Dermis blood vessel endothelial cell (primary cell): ENCODE measurements around the gene HLA-G. TPM values are rescaled to one million over a fixed set of nuclear protein-coding genes. Genes with fewer than 3 reads are reported as not detected.
A peak's percentile ranks its signal among the peaks of the same experiment; 100 is the strongest.
"Not testable (repeated sequence)": the region's sequence is repeated elsewhere in the genome, so short reads cannot be mapped to it uniquely, and the experiment has no call there.

Experiments used
- DNase-seq: peaks from one replicate; pipeline ENCODE4 v3.0.0; 2010
- total RNA-seq: library from RNA; depleted of rRNA; stranded (reverse); fragments of >200 nt; gene quantifications from 2 replicates; pipeline ENCODE4 v1.2.3, GENCODE V29; 2014

Gene HLA-G
- not detected in 2 replicates for total RNA-seq

GRCh38 chr6:29827579-29828470 lies at the start of gene HLA-G:
Gene HLA-G, plus strand, starts transcription at chr6:29827825. Its CDS starts 20 bp downstream, at chr6:29827845.
- no peak for DNase-seq

GRCh38 chr6:29780019-29780698 lies 47.5 kb upstream of the HLA-G start:
- DNase-seq: not testable (repeated sequence)

GRCh38 chr6:29789176-29789575 lies 38.4 kb upstream of the HLA-G start:
- no peak for DNase-seq

GRCh38 chr6:29790626-29791025 lies 37.0 kb upstream of the HLA-G start:
- no peak for DNase-seq

GRCh38 chr6:29791162-29791561 lies 36.5 kb upstream of the HLA-G start:
- DNase-seq: no peak

- no peak for DNase-seq
Observed at GRCh38 chr6:29791786-29792122, 35.9 kb upstream of the HLA-G start.

GRCh38 chr6:29792123-29793035 lies 35.2 kb upstream of the HLA-G start:
- DNase-seq: peak; percentile 43

- DNase-seq: no peak
Observed at GRCh38 chr6:29793036-29793356, 34.6 kb upstream of the HLA-G start.

GRCh38 chr6:29793796-29794195 lies 33.8 kb upstream of the HLA-G start:
- no peak for DNase-seq

GRCh38 chr6:29796026-29796425 lies 31.6 kb upstream of the HLA-G start:
- DNase-seq: no peak

GRCh38 chr6:29797135-29797534 lies 30.5 kb upstream of the HLA-G start:
- DNase-seq: no peak

GRCh38 chr6:29797966-29798365 lies 29.7 kb upstream of the HLA-G start:
- DNase-seq: no peak

GRCh38 chr6:29800254-29800653 lies 27.4 kb upstream of the HLA-G start:
- DNase-seq: no peak

- DNase-seq: no peak
Observed at GRCh38 chr6:29806387-29806786, 21.2 kb upstream of the HLA-G start.

- no peak for DNase-seq
Observed at GRCh38 chr6:29809249-29809648, 18.4 kb upstream of the HLA-G start.

GRCh38 chr6:29810371-29810770 lies 17.3 kb upstream of the HLA-G start:
- DNase-seq: no peak

- no peak for DNase-seq
Observed at GRCh38 chr6:29811377-29811776, 16.2 kb upstream of the HLA-G start.

- no peak for DNase-seq
Observed at GRCh38 chr6:29813066-29813465, 14.6 kb upstream of the HLA-G start.

- peak; percentile 5 for DNase-seq
Observed at GRCh38 chr6:29813809-29814208, 13.8 kb upstream of the HLA-G start.

- no peak for DNase-seq
Observed at GRCh38 chr6:29814379-29815117, 13.1 kb upstream of the HLA-G start.

- no peak for DNase-seq
Observed at GRCh38 chr6:29815118-29815750, 12.4 kb upstream of the HLA-G start.

- DNase-seq: no peak
Observed at GRCh38 chr6:29816030-29816429, 11.6 kb upstream of the HLA-G start.
